ENCODE data around the gene RPF1. TPM values are rescaled to one million over a fixed set of nuclear protein-coding genes. Genes with fewer than 3 reads are reported as not detected.

The RPF1 gene
- total and polyA plus RNA-seq, 2 experiments from 2014 or later: 31.5 to 35.3 TPM

DNA sequence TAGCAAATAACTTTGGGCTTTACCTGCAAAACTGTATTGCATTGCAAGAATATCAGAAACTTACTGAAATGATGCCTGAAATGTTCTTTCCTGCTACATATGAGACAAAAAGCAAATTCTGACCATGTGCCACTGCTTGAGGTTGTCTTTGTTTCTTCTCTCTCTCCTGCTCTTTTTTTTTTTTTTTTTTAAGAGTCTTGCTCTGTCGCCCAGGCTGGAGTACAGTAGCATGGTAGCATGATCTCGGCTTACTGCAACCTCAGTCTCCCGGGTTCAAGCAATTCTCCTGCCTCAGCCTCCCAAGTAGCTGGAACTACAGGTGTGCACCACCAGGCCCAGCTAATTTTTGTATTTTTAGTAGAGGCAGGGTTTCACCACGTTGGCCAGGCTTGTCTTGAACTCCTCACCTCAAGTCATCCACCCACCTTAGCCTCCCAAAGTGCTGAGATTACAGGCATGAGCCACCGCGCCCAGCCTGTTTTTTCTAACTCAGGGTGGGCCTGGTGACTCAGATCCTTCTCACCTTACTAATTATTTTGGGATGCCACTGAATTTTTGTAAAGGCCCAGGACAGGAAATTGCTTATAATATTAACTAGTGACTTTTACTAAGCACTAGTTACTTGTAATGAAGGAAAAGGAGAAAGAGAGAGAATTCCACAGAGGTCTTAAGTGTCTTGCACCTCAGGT lies 44.8 kb upstream of the RPF1 start:
- H4K20me1 ChIP-seq (ENCODE audit: insufficient read depth, poor library complexity, severe bottlenecking): no peaks in the 10 kb centered on the region
- no peaks in the 10 kb centered on the region for H3K9me3 ChIP-seq (ENCODE audit: low read depth)
- no peak overlapping the region for H3K27ac ChIP-seq
- no peaks in the 10 kb centered on the region for H3K4me1 ChIP-seq (ENCODE audit: insufficient read depth)
- no peak overlapping the region for H2AFZ ChIP-seq
- no peaks in the 10 kb centered on the region for H3K36me3 ChIP-seq (replicated peaks; ENCODE audit: insufficient read depth, low read depth)
- TF ChIP-seq, protein P1, sequence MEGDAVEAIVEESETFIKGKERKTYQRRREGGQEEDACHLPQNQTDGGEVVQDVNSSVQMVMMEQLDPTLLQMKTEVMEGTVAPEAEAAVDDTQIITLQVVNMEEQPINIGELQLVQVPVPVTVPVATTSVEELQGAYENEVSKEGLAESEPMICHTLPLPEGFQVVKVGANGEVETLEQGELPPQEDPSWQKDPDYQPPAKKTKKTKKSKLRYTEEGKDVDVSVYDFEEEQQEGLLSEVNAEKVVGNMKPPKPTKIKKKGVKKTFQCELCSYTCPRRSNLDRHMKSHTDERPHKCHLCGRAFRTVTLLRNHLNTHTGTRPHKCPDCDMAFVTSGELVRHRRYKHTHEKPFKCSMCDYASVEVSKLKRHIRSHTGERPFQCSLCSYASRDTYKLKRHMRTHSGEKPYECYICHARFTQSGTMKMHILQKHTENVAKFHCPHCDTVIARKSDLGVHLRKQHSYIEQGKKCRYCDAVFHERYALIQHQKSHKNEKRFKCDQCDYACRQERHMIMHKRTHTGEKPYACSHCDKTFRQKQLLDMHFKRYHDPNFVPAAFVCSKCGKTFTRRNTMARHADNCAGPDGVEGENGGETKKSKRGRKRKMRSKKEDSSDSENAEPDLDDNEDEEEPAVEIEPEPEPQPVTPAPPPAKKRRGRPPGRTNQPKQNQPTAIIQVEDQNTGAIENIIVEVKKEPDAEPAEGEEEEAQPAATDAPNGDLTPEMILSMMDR (IDR thresholded peaks at IDR 0.05; ENCODE audit: poor library complexity): no peak
- TF ChIP-seq EZH2 (IDR thresholded peaks at IDR 0.05; ENCODE audit: borderline replicate concordance) (no peak), EZH2phosphoT487 (IDR thresholded peaks at IDR 0.05; ENCODE audit: low read depth, severe bottlenecking, unreplicated experiment) (no peak)
- no peak overlapping the region for H3K4me3 ChIP-seq
- no peak overlapping the region for H3K4me2 ChIP-seq
- H3K27me3 ChIP-seq: no peaks in the 10 kb centered on the region
- 73% methylated on average over 6 of the region's 6 CpGs for WGBS (ENCODE audit: low lambda C conversion rate, missing lambda C conversion rate)
- H3K79me2 ChIP-seq: no peaks in the 10 kb centered on the region
- no peaks in the 10 kb centered on the region for H3K9me2 ChIP-seq (replicated peaks; ENCODE audit: insufficient read depth)
- DNase-seq (ENCODE audit: low spot score): no peak

DNA sequence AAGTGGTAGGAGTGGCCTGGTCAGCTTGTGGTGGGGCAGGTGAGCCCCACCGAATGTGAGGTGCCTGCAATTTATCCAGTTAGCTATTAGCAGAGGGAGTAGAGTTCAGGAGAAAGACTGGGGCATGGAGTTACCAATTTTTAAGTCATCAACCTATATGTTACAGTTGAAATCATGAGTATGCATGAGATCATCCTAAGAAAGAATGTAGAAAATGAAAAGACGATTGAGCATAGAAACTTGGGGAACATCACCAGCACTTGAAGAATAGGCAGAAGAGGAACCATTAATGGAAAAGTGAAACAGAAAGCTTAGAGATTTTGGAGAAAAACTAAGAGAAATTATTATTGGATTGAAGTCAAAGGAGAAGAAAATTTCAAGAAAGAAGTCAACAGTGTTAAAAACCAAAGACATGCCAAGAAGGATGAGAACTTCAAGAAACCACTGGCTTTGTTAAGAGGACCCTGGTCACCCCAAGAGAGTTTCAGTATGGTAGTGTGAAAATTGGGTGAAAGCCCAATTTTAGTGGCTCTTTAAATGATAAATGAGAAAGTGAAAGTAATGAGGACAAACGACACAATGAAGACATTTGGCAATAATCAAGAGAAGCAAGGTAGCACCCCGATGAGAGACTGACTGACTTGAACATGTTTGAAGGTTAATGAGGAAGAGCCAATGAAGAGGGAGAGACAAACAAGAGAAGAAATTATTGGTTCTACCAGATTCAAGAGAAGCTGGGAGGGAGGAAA lies 44.1 kb upstream of the RPF1 start:
- no peak for TF ChIP-seq EZH2phosphoT487 (IDR thresholded peaks at IDR 0.05; ENCODE audit: low read depth, severe bottlenecking, unreplicated experiment)
- no peak for TF ChIP-seq EZH2 (IDR thresholded peaks at IDR 0.05; ENCODE audit: borderline replicate concordance)
- TF ChIP-seq, protein P1 (IDR thresholded peaks at IDR 0.05; ENCODE audit: poor library complexity): no peak
- H4K20me1 ChIP-seq (ENCODE audit: insufficient read depth, poor library complexity, severe bottlenecking): no peaks in the 10 kb centered on the region
- H3K4me2 ChIP-seq: no peak overlapping the region
- no peaks in the 10 kb centered on the region for H3K9me2 ChIP-seq (replicated peaks; ENCODE audit: insufficient read depth)
- H3K4me3 ChIP-seq: no peak overlapping the region
- no peak overlapping the region for H3K27ac ChIP-seq
- no peaks in the 10 kb centered on the region for H3K9me3 ChIP-seq (ENCODE audit: low read depth)
- no peaks in the 10 kb centered on the region for H3K79me2 ChIP-seq
- DNase-seq (ENCODE audit: low spot score): no peak
- H3K27me3 ChIP-seq: no peaks in the 10 kb centered on the region
- no peaks in the 10 kb centered on the region for H3K36me3 ChIP-seq (replicated peaks; ENCODE audit: insufficient read depth, low read depth)
- 46% methylated on average over 4 of the region's 4 CpGs for WGBS (ENCODE audit: low lambda C conversion rate, missing lambda C conversion rate)
- H3K4me1 ChIP-seq (ENCODE audit: insufficient read depth): no peaks in the 10 kb centered on the region
- no peak overlapping the region for H2AFZ ChIP-seq

DNA sequence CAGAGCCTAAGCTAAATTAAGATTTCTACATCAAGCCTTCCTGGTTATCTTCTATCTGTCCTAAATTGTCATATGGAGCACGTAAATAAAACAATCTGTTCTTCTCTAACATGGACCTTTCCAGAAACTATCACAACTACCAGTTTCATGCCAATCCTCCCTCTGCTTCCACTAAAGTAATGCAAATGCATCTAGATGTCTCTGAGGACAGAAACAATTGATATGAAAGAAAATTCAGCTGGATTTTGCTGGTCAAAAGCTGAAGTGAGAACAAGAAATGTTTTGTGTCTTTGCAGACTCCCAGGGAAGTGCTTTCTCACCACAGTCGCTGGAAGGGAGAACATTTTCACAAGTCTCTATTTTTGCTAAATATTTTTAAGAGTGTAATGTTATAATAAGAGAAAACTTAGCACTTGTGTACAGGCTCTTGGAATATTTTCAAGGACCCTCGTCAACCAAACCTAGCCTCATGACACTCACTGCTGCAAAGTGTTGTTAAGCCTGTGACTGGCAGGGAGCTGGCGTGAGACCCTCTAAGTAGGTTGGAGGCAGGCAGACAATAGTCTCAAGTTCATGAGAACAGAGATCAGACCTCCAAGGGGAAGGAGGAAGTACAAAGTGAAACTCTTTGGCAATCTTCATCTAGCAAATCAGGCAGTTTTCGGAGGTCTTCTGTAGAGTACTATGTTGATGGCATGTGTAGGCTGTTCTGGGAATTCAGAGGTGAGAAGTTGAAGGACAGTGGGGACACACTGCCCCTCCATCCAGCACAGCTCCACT lies 42.0 kb upstream of the RPF1 start:
- Histone ChIP-seq H3K4me1 (ENCODE audit: insufficient read depth) (no peaks in the 10 kb centered on the region), H3K79me2 (no peaks in the 10 kb centered on the region), H3K9me2 (replicated peaks; ENCODE audit: insufficient read depth) (no peaks in the 10 kb centered on the region), H3K36me3 (replicated peaks; ENCODE audit: insufficient read depth, low read depth) (no peaks in the 10 kb centered on the region), H3K27me3 (no peaks in the 10 kb centered on the region), H3K27ac (no peak overlapping the region), H4K20me1 (ENCODE audit: insufficient read depth, poor library complexity, severe bottlenecking) (no peaks in the 10 kb centered on the region), H3K9me3 (ENCODE audit: low read depth) (no peaks in the 10 kb centered on the region), H3K4me3 (no peak overlapping the region), H3K4me2 (no peak overlapping the region), H2AFZ (no peak overlapping the region)
- DNase-seq (ENCODE audit: low spot score): no peak
- WGBS (ENCODE audit: low lambda C conversion rate, missing lambda C conversion rate): 80% methylated on average over 5 of the region's 5 CpGs
- TF ChIP-seq, protein P1 (IDR thresholded peaks at IDR 0.05; ENCODE audit: poor library complexity): no peak
- TF ChIP-seq EZH2 (IDR thresholded peaks at IDR 0.05; ENCODE audit: borderline replicate concordance) (no peak), EZH2phosphoT487 (IDR thresholded peaks at IDR 0.05; ENCODE audit: low read depth, severe bottlenecking, unreplicated experiment) (no peak)

Data from hepatocyte (in vitro differentiated cells).